H54 (cell line): ENCODE measurements around the gene SLIT3.
A peak's percentile ranks its signal among the peaks of the same experiment; 100 is the strongest.

Source experiments
- DNase-seq: peaks from one replicate; pipeline ENCODE4 v3.0.0; 2011; ENCODE audit warnings: low spot score, mixed read lengths; ENCODE audit not compliant: insufficient read length
- FAIRE-seq: peaks from 3 replicates; lab custom pipeline; 2011; peaks lifted over from hg19 to GRCh38; lab: Jason Lieb, UNC
- POLR2A ChIP-seq: IDR thresholded peaks from 2 replicates; pipeline ENCODE4 v1.6.1; 2011; ENCODE audit warnings: low read depth, mild to moderate bottlenecking, low read length

SLIT3 gene

DNA sequence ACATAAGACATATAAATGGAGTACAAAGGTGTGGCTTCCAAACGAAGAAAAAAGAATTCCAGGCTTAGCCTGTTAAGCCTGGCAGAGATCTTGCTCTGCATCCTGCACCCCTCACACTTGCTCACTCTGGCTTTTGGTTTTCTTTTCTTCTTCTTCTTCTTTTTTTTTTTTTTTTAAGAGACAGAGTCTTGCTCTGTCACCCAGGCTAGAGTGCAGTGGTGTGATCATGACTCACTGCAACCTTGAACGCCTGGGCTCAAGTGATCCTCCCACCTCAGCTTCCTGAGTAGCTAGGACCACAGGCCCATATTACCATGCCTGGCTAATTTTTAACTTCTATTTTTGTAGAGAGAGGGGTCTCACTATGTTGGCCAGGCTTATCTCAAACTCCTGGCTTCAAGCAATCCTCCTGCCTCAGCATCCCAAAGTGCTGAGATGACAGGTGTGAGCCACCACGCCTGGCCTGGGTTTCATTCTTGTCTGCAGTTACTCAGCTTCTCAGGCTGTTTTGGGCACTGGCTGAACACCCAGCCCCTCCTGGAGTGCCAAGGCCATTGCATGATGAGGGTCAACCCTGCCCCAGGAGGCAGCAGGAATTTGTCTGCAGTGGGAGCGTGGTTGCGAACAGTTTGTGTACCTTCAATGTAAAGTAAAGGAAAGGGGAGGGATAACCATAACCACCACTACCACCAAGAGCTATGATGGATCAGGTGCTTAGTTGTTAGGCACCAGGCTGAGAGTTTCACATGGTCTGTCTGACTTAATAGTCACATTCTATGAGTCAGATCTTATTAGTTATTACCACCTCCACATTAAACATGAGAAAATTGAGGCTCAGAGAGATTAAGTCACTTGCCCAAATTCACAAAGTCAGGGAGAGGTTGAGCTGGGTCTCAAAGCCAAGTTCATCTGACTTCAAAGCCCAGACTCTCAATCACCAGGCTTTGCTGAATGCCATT is 502.6 kb downstream of the SLIT3 start:
- no peak for TF ChIP-seq POLR2A
- DNase-seq (no peak), FAIRE-seq (no peak)

DNA sequence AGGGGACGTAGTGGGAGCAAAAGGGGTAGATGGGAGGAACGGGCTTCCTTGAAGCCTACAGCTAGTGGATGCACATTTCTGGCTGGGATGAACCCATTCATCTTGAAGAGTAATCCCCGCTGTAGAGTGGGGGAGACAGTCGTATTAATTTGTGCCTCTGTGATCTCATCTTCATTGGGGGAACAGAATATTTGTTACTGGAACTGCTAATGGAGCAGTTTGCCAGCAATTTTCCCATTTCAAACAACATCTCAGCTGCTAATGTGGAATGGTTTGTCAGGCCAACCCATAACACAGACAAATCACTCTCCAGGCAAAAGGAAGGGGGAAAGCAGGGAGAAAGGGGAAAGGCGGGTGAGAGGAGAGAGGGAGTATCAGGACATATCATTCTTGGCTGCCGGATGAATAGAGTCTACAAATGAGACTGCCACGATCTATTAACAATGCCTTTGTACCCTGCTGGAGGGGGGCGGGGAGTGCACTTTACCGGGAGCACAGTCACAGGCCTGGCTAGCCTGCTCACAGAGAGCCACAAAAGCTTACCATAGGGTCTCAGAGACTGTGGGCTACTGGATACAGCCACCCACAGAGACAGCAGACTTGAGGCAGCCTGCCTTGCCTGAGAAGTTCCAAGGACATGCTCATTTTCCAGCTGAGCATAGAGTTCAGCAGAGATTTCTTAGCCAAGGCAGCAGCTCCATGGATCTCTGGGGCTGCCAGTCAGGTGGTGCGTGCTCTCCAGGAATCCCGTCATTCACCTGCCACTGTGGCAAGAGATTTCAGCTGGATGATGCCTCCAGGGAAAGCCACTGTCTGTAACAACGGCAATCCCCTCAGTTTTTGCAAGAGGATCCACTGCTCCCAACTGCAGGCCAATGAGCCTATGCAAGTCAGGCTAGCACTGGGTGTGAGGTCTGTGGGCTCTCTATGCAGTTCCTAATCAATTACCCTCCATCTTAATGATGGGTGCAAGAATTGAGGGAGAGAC is 504.1 kb downstream of the SLIT3 start:
- FAIRE-seq (no peak), DNase-seq (no peak)
- no peak for TF ChIP-seq POLR2A

DNA sequence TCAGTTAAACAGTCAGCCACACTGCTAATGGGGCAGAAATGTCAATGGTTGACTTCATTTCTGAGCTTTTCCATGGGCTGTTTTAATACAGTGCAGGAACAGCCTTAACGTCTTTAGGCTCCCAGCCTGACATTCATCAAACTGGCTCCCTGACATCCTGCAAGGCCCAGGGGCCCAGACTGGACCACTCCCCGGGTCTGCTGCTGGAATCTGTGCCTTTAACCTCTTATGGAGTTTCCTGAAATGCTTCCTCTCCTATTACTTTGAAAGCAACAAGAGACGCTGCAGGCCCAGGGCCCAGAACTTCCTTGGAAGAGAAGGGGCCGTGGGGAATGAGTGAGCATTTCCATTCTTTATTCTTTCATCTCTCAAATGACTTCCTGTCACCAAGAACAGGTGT is 504.9 kb downstream of the SLIT3 start:
- no peak for FAIRE-seq
- no peak for TF ChIP-seq POLR2A

DNA sequence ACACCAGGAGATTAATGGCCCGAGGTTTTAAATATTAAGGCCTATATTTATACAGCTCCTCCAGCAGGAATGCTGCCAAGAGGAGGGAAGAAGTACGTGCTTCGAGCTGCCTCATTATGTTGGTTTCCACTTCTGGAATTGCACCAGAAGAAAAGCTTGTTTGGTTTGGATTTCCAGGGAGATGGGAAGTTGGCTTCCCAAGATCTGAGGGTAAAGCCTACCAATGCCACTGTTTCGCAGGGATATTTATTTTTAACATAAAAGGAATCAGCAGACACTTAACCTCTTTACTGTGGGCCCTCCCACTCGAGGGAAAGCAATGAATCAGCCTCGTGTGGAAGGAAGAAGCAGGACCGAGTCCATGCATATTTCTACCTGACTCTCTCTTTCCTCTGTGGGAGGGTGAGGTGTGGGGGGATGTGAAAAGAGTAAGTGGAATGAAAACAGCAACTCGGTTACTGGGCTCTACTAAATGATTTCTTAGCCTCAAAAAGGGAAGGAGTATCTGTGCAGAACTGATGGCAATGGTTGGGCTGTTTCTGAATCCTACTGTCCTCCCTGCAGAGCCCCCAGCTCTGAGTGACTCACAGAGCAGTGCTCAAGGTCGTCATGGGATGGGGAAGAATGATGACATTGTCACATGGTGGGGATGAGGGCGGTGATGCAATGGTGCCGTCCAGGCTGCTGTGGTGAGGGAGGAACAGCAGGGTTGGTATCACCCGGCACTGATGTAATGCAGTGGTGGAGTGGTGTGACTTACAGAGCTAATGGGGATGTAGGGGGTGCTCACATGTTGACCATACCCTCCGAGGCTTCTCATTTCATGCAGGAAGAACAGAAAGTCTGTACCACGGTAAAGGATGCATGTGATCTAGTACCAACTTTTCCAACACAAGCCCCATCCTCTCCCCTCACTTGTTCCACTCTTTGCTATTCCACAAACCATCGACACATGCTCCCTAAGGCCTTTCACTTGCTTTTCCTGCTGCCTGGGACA is 506.8 kb downstream of the SLIT3 start:
- DNase-seq: peak; percentile 57

More for the DNA sequence above, 504.9 kb downstream of the SLIT3 start:
- DNase-seq: no peak

GRCh38 chr5:168792678-168793077 is 508.3 kb downstream of the SLIT3 start:
- DNase-seq (no peak), FAIRE-seq (no peak)
- no peak for TF ChIP-seq POLR2A

More for the DNA sequence above, 506.8 kb downstream of the SLIT3 start:
- no peak for TF ChIP-seq POLR2A
- FAIRE-seq: no peak

DNA sequence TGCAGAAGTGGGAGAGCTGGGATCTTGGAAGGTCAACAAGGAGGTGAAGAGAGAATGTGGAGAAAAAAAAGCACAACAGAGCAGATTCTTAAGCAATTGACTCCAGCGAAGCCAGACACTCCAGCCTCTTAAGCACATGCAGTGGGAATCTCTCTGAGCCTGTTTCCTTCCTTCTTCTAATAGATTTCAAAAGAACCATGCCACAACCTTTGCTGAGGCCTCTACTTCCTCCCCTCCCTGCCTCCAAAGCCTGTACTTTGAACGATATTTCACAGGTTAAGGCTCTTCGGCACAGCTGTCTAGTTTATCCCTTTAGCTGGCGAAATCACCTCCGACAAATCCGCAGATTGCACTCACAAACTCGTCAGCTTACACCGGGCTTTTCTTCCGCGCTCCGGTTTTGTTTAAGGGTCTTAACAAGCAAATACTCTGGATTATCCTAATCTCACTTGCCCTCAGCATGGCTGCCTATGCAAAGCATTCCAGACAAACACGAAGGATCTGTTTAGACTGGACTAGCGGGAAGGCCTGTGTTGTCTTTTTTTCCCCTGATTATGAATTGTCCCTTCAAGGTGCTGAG is 510.2 kb downstream of the SLIT3 start:
- no peak for TF ChIP-seq POLR2A
- DNase-seq (no peak), FAIRE-seq (no peak)

DNA sequence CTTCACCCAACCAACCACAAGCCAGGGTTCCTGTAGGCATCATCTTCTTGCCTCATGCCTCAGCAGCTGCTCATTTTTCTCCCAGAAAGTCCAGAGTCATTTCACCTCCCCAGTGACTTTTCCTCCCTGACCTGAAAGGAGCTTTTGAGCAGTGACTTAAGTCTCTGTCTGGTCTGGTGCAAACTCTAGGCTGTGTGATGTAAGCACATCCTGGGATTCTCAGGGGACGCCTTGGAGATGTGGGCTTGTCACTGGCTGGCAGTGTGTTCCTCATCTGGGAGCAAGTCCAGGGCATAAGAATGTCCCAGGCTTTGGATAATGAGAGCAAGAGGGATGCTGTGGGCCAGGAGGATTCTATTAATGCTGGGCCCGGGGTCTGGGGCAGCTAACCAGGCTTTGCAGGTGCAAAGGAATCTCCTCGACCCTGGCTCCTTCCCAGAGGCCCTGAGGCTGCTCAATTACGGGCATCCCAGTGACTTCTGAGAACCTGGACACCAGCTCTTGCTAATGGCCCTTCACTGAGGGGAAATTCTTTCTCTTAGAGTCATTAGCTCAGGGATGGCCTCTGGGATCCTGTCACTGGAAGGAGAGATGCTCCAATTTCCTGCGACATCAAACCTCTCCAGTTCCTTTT is 510.8 kb downstream of the SLIT3 start:
- TF ChIP-seq POLR2A: no peak
- FAIRE-seq (no peak), DNase-seq (no peak)

DNA sequence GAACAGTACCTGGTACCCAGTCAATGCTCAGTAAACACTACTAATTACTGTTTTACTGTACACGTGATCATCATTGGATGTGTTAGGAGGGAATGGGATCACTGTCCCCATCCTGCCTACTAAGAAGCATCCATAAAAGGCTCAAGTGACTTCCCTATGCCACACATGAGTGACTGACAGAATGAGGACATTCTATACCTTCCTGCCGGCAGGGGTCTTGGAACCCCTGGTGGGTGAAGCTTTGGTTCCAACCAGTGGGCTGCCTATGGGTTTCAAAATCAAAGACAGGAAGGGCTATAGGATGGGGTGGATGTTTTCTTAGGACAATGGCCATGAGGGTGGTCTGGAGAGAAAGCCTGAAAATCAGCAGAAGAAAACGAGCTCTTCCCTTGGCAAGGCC is 512.2 kb downstream of the SLIT3 start:
- DNase-seq: no peak
- TF ChIP-seq POLR2A: no peak
- FAIRE-seq: no peak

- FAIRE-seq: no peak
- TF ChIP-seq POLR2A: no peak
- no peak for DNase-seq
Measured at GRCh38 chr5:168788107-168788506, 512.8 kb downstream of the SLIT3 start.

- DNase-seq (peak; percentile 39), FAIRE-seq (no peak)
- no peak for TF ChIP-seq POLR2A
Measured at GRCh38 chr5:168786147-168786546, 514.8 kb downstream of the SLIT3 start.

- no peak for TF ChIP-seq POLR2A
- DNase-seq (no peak), FAIRE-seq (no peak)
Measured at GRCh38 chr5:168784454-168784853, 516.5 kb downstream of the SLIT3 start.
